NOMO-1 treated with dmso at 0.1 percent for 144 hours (cell line): ENCODE results near the gene WDR90.

ENCODE experiments used
- DNase-seq: peaks from one replicate; lab custom pipeline; 2025; ENCODE audit not compliant: unreplicated experiment; lab: John Stamatoyannopoulos, UW

Gene WDR90

DNA sequence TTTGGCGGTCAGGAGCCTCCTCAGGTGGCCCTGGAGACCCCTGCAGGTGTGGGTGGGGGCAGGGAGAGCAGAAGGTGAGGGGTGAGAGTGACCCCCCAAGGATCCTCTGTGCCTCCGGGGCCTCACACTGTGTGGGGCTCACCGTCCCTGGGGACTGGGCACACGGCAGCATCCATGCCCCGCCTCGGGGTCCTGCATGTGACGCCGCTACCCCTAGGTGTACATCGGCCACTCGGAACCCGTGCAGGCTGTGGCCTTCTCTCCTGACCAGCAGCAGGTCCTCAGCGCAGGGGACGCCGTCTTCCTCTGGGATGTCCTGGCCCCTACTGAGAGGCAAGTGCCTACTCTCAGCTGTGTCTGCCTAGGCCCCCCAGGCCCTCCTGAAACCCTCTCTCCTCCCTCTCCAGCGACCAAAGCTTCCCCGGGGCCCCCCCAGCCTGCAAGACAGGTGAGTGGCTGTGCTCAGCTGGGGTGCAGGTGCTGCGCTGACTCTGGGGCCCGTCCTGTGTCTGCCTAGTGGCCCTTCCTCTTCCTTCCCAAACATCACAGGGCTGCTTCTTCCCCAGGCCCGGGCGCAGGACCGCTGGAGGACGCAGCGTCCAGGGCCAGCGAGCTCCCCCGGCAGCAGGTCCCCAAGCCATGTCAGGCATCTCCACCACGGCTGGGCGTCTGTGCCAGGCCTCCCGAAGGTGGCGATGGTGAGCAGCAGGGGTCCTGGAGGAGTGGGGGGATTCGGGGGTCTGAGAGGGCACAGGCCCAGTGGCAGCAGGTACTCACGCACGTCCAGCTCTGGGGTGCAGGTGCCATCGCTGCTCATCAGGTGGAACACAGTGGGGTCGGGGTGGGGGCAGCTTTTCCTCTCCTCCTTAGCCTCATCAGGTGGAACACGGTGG, 9.8 kb downstream of the WDR90 start:
- DNase-seq: no peak

DNA sequence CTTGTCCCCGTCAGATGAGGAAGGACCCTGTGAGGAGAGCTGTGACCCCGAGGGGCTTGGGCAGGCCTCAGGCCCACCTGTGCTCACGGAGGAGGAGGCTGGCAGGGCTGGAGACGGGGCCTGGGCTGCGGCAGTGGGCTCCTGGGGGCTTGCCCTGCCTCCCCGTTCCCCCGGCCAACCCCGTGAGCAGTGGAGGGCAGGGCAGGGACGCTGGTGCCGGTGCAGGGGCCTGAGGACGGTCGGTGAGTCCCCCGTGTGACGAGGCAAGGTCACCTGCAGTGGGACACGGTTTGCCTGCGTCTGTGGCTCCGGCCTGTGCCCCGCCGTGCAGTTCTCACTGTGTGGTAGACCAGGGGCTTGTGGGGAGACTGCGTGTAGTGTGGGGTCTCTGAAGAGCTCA, 10.5 kb downstream of the WDR90 start:
- no peak for DNase-seq

DNA sequence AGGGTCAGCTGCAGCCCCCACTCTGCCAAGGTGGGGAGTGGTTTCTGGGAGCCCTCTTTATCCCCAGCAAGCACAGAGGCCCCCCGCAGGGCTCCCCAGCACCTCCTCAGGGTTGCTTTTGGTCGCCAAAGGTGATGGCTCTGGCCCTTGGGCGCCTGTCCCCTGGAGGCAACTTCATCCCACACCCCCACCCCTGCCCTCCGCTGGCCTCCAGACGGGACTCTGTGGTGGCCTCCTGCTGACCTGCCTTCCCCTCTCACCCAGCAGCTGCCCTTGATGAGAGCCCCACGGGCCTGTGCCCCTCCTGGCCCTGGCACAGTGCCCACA, 10.9 kb downstream of the WDR90 start:
- DNase-seq: no peak

DNA sequence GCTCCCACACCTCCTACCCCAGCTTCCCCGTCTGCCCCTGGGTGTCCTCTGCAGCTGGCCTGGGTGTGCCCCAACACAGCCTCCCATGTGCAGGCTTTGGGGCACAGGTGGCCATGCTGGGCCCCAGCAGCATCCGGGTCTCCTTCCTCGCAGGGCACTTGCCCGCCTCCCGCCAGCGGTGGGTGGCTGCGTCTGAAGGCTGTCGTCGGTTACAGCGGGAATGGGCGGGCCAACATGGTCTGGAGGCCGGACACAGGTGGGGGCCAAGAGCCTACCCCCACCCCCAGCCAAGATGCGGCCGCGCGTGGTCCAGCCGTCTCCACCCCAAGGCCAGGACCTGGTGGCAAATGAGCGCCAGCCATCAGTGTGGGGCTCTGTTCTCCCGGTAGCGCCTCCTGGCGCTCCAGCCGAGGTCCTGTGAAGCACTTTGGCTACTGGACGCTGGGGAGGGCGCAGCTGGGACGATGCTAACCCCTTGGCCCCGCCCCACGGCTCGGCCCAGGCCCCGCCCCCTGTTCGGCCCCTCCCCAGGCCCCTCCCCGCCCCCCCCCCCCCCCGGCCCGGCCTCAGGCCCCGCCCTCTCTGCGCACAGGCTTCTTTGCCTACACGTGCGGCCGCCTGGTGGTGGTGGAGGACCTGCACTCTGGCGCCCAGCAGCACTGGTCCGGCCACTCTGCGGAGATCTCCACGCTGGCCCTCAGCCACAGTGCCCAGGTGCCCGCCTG, 11.5 kb downstream of the WDR90 start:
- peak; percentile 88 for DNase-seq

DNA sequence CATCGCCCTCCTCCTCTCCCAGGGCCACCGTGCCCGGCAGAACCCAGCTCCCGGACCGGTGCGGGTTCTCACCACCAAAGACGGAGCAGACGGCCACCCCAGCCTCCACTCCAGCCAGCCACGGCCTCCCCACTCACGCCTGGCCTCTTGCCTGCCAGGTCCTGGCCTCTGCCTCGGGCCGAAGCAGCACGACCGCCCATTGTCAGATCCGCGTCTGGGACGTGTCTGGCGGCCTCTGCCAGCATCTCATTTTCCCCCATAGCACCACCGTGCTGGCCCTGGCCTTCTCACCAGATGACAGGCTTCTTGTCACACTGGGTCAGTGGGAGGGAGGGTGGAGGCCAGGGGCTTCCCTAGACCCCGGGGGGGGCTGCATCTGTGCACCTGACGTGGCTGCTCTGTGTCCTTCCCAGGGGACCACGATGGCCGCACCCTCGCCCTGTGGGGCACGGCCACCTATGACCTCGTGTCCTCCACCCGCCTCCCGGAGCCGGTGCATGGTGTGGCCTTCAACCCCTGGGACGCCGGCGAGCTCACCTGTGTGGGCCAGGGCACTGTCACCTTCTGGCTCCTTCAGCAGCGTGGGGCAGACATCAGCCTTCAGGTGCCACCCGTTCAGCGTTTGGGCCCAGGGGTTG, 12.1 kb downstream of the WDR90 start:
- no peak for DNase-seq

DNA sequence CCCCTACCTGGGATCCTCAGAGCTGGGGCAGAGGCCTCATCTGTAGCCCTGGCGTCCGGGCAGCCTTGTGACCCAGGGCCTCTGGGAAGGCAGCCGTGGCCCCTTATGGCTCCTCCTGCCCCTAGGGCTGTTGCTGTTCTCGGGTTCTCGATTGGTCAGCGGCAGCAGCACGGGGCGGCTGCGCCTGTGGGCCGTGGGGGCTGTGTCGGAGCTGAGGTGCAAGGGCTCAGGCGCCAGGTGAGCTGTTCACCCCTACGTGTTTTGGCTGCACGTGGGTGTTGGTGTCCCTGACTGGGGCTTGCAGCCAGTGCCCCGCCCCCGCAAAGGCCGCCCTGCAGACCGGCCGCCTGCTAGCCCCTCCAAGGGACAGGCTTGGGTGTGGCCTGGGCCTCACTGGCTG, 12.9 kb downstream of the WDR90 start:
- no peak for DNase-seq

DNA sequence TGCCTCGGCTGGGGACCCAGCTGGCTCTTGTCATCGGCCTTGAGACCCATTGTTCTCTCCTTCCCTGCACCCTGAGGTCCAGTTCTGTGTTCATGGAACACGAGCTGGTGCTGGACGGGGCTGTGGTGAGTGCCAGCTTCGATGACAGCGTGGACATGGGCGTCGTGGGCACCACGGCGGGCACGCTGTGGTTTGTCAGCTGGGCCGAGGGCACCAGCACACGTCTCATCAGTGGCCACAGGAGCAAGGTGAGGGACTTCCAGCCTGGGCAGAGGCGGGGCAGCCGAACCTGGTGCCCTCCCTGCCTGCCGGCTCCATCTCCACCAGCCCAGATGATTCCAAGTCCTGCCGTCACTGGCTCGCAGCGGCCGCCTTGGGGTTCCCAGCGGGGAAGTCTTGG, 13.4 kb downstream of the WDR90 start:
- no peak for DNase-seq

DNA sequence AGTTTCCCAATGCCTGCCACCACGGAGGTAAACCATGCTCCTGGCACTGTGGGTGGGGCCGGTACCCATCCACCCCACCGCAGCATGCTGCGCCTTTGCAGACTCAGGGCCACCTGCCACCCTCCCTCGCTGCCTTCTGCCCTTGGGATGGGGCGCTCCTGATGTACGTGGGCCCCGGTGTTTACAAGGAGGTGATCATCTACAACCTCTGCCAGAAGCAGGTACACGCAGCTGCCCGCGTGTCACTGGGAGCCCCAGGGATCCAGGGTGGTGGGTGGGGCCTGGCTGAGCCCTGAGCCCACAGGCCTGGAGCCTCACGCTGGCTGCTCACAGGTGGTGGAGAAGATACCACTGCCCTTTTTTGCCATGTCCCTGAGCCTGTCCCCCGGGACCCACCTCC, 17.4 kb downstream of the WDR90 start:
- no peak for DNase-seq

DNA sequence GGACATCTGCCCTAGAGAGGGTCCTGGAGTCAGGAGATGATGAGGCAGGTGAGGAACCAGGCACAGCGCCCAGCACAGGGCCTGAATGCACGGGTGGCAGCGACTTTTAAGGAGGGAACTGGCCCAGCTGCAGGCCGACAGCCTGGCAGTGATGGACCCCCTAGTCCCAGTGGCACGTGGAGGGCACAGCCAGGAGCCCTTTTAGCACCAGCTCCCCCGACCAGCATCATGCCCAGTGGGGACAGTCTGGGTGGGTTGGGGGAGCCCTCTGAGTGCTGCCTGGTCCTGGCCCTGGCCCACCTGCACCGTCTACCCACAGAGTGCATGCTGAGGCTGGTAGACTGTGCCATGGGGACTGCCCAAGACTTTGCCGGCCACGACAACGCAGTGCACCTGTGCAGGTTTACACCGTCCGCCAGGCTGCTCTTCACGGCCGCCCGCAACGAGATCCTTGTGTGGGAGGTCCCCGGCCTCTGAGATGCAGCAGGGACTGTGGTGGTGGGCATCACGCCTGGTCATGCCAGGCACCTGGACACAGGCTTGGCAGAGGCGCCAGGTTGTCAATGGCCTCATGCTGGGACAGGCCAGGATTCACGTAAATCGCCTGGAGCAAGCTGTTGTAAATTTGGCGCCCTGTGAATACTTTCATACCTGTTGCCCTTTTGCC, 18.1 kb downstream of the WDR90 start:
- no peak for DNase-seq

DNA sequence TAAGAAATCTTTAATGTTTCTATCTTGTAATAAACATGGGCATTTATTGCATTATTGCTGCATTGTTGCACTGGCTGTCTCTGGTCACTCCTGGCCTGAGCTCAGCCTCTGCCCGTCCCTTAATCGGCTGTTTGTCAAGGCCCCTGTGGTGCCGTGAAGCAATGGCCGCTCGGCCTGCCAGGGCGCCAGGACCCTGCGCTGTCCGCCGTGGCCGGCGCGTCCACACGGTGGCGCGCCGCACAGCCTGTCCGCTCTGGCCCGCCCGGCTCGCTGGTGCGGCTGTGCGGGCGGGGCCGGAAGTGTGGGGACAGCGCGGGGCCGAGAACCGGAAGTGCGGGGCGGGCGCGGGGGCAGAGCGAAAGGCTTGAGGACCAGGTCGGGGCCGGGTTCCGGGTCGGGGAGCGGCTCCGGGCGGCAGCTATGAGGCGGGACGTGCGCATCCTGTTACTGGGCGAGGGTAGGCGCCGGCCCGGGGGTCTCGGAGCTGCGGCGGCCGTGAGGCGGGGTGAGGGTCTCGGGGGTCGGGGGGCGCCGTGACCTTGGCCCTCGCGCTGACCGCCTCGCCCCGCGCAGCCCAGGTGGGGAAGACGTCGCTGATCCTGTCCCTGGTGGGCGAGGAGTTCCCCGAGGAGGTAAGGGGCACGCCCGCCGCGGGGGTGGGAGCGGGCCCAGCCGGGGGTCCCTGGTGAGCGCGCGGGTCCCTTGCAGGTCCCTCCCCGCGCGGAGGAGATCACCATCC, 18.8 kb downstream of the WDR90 start, which contains the start of gene RHOT2:
RHOT2 (plus strand) TSS at position 353 of the 739 bp plus-strand sequence; CDS start at position 421, 68 bp downstream.
- DNase-seq: peak; percentile 88

DNA sequence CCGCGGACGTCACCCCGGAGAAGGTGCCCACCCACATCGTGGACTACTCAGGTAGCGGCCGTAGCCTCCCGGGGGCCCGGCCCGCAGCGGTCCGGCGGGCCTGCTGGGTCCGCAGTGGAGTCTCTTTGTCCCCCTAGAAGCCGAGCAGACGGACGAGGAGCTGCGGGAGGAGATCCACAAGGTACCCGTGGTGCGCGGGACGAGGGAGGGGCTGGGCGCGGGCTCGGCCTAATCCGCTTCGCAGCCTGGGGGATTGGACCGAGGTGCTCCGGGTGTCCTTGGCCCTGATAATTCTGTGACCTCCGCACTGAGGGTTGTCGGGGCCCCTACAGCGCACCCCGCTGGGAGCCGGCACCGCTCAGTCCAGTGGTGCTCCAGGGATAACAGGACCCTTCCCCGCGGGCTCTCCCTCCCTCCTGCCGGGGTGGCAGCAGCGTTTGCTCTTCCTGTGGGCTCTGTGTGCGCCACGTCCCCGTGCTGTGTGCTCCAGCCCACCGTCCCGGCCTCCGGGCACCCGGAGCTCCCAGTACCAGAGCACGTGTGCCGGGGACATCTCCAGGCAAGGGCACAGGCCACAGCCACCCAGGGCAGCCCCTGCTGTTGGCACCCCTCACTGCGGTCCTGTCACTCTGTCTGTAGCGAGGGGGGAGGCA, 19.5 kb downstream of the WDR90 start:
- DNase-seq: no peak

DNA sequence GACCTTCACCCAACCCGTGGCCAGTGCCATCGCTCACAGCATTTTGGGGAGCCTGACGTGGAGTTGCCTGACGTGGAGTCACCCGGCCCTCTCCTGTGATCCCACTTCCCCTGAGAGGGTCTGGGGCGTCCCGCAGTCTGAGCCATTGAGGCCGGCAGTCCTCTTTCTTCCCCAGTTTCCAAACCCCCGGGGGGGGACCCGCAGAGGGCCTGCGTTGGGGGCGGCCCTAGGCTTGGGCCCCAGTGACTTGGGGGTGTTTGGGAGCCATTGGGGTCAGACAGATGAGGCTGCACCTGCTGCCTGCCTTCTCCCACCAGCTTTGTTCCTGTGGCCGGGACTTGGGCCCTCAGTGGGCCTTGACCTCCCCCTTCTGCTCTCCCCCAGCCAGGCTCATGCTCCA, 20.5 kb downstream of the WDR90 start:
- no peak for DNase-seq

DNA sequence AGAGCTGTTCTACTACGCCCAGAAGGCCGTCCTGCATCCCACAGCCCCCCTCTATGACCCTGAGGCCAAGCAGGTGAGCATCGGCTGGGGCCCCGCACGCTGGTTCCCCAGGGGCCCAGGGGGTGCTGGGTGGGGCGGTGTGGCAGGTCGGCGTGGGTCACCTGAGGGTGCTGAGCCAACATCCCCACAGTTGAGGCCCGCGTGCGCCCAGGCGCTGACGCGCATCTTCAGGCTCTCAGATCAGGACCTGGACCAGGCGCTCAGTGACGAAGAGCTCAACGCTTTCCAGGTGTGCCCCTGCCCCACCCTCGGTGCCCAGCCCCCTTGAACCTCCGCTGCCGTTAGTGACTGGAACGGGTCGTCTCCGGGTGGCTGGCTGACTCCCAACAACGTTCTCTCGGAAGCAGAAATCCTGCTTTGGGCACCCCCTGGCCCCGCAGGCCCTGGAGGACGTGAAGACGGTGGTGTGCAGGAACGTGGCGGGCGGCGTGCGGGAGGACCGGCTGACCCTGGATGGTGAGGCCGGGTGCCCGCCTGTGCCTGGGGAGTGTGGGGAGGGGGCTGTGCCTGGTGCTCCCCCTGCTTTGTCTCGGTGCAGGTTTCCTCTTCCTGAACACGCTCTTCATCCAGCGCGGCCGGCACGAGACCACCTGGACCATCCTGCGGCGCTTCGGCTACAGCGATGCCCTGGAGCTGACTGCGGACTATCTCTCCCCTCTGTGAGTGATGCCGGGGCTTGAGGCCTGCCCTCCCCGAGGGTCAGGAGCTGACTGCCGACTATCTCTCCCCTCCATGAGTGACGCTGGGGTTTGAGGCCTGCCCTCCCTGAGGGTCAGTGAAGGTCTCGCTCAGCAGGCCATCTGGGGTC, 21.6 kb downstream of the WDR90 start:
- DNase-seq: no peak

DNA sequence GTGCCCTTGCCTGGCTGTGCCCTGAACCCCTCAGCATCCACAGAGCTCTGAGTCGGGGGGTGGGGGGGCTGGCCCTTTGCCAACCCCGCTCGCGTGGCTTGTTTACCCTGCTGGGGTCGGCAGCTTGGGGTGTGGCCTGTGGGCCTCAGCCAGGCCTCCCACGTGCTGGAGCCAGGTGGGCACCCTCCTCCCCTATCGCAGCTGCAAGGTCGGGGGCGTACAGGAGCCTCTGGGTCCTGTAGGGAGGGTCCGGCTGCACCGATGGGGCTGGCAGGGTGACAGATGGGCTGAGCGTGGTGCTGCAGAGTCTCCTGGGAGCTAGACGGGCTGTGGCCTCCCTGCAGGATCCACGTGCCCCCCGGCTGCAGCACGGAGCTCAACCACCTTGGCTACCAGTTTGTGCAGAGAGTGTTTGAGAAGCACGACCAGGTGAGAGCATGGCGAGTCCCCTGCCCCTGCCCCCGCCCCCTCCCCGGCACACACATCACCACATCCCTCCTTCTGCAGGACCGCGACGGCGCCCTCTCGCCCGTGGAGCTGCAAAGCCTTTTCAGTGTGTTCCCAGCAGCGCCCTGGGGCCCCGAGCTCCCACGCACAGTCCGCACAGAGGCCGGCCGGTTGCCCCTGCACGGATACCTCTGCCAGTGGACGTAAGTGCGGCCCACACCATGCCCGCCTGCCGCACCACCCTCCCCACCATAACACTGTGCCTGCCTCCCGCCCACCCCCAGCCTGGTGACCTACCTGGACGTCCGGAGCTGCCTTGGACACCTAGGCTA, 22.4 kb downstream of the WDR90 start:
- no peak for DNase-seq

DNA sequence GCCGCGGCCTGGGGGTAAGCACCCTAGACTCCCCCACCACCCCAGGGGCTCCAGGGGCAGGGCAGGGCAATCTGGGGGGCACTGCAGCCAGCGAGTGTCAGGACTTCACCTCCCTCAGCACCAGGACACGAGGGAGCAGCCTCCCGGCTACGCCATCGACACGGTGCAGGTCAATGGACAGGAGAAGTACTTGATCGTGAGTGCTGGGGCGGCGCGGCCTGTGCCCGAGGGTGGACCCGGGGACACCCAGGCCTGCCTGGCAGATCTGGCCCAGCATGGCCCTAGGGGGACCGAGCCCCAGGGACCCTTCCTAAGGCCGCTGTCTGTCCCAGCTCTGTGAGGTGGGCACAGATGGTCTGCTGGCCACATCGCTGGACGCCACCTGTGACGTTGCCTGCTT, 23.2 kb downstream of the WDR90 start:
- DNase-seq: no peak

DNA sequence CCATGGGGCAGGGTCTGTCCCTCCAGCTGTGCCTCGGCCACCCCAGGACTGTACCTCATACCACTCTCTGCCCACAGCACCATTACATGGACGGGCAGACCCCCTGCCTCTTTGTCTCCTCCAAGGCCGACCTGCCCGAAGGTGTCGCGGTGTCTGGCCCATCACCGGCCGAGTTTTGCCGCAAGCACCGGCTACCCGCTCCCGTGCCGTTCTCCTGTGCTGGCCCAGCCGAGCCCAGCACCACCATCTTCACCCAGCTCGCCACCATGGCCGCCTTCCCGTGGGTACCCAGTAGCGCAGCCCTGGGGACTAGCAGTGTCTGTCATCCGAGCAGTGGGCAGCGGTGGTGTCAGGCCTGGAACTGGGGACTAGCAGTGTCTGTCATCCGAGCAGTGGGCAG, 23.7 kb downstream of the WDR90 start:
- DNase-seq: no peak

DNA sequence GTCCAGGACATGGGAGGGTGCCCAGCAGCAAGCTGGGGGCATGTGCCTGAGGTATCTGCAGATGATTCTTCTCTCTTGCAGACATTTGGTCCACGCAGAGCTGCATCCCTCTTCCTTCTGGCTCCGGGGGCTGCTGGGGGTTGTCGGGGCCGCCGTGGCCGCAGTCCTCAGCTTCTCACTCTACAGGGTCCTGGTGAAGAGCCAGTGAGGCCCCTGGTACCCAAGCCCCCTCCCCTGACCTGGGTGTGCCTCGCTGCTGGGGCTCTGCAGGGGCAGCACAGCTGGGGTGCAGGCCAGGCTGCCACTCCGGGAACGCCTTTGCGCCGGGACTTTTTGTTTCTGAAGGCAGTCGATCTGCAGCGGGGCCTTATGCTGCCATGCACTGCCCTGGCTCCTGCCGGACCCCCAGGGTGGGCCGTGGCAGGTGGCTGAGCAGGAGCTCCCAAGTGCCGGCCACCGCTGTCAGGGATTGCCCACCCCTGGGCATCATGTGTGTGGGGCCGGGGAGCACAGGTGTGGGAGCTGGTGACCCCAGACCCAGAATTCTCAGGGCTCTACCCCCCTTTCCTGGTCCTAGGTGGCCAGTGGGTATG, 24.3 kb downstream of the WDR90 start:
- no peak for DNase-seq

DNA sequence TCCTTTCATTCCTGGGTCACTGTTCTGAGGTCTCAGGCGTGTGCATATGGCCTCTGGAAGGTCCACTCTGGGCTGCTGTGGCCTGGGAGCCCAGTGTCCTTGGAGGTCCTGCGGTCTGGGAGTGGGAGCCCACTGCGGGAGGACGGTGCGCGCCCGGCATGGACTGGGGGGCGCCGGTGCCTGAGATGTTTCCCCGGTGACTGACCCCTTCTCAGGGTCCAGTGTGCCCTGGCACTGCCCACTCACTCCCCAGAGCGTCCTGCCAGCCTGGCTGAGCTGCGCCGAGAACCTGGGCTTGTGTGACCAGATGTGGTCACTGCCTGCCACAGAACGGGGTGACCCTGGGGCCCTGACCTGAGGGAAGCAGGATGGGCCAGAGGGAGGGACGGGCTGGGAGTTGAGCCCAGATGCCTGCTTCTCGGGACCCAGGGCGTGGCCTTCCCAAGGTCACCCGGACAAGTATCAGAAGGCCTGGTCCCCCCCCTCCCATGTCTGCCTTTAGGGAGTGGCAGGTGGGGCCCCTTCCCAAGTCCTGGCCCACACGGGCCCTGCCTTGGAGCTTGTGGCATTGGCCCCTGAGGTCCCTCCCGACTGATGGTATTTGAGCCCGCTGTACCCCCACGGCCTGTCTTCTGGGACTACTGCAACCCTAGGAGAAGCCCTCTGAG, 25.2 kb downstream of the WDR90 start:
- DNase-seq: no peak
